MM.1S (cell line): ENCODE measurements around the gene CFB.

Source experiments
- CTCF ChIP-seq: fragments of 300-600 bp; sonication (generic); IDR thresholded peaks from 2 replicates; pipeline ENCODE4 v1.5.1; 2016; ENCODE audit warnings: antibody characterized with exemption, low read length, mixed read lengths
- EZH2 ChIP-seq: fragments of 300-600 bp; sonication (generic); optimal IDR thresholded peaks from 2 replicates; pipeline ENCODE3; 2017; ENCODE audit warnings: low read depth, mild to moderate bottlenecking, antibody characterized with exemption, low read length, mixed read lengths

- TF ChIP-seq EZH2 (no peak), CTCF (no peak)
Observed at GRCh38 chr6:31933537-31933936, 12.4 kb upstream of the CFB start.
